Amniotic stem cell (primary cell): ENCODE results near the gene RNGTT.
"Not testable (repeated sequence)": the region's sequence is repeated elsewhere in the genome, so short reads cannot be mapped to it uniquely, and the experiment has no call there.

Experiments
- DNase-seq: peaks from one replicate; lab custom pipeline; 2025; lab: John Stamatoyannopoulos, UW

Gene RNGTT

DNA sequence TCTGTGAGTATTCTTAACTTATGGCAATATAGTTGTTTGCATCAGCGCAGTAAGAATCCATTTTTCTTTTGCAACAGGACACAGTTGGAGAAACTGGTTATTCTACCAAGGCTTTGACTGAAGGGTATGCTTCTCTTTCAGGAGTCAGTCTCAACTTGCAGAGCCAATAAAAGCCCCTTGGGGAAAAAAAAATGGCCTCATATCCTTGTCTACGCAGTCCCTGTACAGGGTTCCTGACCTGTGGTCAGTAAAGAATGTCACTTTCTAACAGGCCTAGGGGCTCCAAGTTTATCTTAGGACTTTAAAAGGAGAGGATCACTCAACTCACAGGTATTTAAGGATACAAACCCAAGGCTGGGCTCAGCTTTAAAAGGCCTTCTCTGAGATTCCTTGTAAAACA is 6.9 kb upstream of the RNGTT start:
- DNase-seq = no peak

DNA sequence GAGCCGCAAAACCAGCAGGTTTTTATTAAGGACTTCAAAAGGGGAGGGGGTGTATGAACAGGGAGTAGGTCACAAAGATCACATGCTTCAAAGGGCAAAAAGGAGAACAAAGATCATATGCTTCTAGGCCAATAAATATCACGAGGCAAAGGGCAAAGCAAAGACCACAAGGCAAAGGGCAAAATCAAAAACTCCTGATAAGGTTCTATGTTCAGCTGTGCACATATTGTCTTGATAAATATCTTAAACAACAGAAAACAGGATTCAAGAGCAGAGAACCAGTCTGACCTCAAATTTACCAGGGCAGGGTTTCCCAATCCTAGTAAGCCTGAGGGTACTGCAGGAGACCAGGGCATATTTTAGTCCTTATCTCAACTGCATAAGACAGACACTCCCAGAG is 5.8 kb upstream of the RNGTT start:
- not testable (repeated sequence) for DNase-seq

DNA sequence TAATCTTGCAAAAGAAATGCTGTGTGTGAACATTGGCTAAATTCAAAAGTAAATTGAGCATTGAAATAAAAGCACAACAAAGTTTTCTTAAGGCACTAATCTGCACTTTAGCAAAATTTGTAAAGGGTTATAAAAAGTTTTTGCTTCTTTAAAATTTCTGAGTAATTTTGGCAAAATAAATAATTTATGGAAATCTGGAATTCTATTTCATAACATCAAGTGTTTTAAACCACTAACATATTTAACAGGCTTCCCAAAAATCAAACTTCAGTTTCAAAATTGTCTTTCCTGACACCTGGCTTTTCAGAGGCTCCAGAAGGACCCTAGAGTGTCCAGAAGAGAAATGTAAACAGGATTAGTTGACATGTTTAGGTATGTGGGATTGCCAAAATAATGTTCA is 4.5 kb upstream of the RNGTT start:
- DNase-seq = no peak

DNA sequence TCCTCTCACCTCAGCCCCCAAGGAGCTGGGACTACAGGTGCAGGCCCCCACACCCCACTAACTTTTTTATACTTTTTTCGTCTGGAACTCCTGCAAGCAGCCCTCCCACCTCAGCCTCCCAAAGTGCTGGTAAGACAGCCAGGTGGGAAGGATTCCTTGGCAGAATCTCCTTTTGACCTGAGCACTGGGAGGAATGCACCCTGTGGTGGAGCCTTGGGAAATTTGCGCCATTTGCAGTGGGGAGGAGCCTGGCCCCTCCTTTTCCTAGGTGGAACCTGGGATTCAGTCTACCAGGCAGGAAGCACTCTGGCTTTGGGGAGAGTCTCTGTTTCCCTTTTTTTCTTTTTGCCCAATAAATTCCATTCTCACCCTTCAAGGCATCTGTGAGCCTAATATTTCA is 2.3 kb upstream of the RNGTT start:
- DNase-seq = no peak

DNA sequence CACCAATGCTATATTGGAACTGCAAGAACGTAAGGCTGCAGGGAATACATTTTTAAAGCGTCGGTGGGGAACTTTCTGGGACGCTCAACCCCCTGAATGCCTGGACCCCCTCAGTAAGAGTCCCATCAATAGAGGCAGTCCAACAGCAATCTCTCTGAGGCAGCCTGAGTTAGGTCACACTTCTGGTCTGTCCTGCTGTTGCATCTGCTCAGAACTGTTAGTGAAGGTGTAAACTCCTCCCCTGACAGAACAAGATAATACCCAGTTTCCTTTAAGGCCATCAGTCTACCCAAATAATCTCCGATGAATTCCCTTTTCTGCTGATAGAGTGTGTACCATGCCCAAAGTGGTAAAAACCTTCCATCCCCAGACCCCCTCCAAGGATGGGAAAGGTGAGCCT is 1.1 kb upstream of the RNGTT start:
- no peak for DNase-seq

DNA sequence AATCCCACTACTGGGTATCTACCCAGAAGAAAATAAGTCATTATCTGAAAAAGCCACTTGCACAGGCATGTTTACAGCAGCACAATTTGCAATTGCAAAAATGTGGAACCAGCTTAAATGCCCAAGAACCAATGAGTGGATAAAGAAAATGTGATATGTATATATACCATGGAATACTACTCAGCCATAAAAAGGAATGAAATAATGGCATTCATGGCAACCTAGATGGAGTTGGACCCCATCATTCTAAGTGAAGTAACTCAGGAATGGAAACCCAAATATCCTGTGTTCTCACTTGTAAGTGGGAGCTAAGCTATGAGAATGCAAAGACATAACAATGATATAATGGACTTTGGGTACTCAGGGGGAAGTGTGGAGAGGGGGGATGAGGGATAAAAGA is 4.6 kb downstream of the RNGTT start:
- DNase-seq = no peak

DNA sequence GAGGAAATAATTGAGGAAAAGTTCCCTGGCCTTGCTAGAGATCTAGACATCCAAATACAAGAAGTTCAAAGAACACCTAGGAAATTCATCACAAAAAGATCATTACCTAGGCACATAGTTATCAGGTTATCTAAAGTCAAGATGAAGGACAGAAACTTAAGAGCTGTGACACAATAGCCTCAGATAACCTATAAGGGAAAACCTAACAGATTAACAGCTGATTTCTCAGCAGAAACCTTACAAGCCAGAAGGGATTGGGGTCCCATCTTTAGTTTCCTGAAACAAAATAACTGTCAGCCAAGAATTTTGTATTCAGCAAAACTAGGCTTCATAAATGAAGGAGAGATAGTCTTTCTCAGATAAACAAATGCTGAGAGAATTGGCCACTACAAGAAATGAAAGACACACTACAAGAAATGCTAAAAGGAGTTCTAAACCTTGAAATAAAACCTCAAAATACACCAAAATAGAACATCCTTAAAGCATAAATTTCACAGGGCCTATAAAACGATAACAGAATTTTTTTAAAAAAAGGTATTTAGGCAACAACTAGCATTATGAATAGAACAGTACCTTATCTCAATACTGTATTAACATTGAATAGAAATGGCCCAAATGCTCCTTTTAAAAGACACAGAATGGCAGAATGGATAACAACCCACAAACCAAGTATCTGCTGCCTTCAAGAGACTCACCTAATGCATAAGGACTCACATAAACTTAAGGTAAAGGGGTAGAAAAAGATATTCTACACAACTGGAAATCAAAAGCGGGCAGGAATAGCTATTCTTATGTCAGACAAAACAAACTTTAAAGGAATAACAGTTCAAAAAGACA is 9.7 kb downstream of the RNGTT start:
- DNase-seq = no peak

DNA sequence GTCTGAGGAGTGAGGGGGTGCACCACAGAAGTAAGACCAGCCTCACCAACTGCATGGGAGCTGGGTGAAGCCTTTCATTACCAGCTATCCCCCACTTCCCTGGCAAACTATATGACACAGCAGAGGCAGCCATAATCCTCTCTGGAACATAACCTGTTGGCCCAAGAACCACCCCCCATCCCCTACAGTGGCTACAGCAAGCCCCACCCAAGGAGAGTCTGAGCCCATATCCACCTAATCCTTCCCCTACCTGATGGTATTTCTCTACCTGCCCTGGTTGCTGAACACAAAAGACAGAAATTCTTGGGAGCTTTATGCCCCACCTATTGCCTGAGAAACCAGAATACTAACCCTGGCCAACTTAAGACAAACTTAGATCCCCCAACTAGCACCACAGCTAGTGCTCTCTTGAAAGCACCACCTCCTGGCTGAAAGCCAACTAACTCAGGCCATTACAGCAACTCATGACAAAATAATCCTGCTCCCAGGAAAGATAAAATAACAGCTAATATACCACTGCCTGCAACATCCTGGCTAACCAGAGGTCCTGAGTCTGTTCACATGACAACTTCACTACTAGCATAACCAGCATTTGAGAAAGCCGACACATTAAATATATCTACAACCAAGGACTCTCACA is 11.2 kb downstream of the RNGTT start:
- no peak for DNase-seq

DNA sequence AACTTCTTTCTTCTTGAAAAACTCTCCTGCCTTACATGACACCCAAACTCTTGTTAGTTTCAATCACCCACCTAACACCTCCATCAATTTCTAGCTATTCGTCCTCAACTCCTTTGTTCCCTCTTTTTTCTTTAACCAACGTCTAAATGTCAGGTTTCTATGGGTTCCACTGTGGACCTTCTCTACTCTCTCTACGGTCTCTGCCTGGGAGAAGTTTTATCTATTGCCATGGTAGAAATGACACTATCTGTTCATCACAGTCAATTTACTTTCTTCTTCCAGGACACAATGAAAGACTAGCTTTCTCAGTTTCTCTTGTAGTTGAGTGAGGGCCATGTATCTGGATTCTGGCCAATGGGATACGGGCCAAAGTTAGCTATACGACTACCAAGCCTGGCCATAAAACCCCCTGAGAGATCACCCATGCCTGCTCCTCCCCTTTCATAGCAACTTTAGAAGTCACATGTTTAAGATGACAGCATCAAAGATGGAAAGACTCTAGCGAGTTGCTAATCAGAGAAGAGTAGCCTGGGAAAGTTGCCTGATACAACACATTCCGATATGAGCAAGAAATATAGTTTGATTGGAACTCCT is 17.9 kb downstream of the RNGTT start:
- no peak for DNase-seq

DNA sequence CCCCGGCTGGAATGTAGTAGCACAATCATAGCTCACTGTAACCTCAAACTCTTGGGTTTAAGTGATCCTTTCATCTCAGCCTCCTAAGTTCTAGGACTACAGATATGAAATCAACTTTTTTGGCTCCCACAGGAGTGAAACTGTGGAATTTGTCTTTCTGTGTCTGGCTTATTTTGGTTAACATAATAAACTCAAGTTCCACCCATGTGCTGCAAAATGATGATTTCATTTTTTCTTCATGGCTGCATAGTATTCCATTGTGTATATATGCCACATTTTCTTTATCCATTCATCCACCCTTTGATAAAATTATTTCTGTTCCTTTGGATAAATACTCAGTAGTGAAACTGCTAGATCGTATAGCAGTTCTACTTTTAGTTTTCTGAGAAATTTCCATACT is 29.9 kb downstream of the RNGTT start:
- no peak for DNase-seq

DNA sequence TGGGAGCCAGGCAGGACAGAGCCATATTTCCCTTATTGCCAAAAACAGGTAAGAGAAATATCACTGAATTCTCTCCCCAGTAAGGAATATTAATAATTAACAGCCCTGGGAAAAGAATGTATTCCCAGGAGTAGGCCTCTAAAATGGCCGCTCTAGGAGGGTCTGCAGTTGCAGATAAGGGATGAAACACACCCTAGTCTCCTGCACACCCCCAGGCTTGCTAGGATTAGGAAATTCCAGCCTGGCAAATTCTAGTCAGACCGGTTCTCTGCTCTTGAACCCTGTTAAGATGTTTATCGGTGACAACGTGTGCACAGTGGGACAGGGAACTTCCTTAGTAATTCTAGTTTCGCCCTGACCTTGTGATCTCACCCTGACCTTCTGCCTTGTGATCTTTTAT is 31.4 kb downstream of the RNGTT start:
- not testable (repeated sequence) for DNase-seq

DNA sequence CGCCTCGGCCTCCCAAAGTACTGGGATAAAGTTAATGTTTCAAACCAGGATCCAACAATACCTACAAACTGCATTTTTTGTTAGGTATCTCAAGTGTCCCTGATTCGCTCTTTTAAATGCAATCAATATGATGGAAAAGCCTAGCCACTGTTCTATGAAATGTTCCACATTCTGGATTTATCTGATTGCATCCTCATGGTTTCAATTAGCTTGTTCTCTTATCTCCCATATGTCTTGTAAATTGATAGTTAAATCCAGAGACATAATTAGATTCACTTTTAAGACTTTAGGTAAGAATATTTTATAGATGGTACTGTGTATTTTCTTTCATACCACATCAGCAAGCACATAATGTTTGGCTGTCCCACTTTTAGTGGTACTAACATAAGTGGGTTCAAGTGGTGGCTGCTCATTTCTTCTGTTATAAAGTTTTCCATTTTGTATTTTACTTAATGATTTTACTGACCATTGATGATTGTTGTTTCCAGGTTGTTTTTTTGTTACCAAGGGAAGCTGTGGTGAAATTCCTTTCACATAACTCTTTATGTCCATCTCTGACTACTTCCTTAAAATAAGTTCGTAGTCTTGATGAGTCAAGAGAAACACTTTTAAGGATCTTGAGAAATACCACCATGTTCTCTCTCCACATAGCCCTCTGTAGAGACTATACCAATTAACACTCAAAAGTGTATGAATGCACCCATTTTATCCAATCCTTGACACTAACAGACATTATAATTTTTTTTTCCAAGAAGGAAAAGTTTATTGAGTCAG is 40.5 kb downstream of the RNGTT start:
- no peak for DNase-seq

DNA sequence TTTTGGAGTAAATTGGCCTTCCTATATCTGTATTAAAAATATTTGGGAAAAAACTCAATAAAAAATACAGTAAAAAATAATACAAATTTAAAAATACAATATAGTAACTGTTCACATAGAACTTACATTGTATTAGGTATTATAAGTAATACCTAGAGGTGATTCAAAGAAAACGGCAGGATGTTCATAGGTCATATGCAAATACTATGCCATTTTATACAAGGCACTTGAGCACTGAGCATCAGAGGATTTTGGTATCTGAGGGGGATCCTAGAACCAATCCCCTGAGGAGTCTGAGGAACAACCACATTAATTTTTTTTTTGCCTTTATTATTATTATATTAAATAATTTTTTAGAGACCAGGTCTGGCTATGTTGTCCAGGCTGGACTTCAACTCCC is 41.7 kb downstream of the RNGTT start:
- DNase-seq = no peak

DNA sequence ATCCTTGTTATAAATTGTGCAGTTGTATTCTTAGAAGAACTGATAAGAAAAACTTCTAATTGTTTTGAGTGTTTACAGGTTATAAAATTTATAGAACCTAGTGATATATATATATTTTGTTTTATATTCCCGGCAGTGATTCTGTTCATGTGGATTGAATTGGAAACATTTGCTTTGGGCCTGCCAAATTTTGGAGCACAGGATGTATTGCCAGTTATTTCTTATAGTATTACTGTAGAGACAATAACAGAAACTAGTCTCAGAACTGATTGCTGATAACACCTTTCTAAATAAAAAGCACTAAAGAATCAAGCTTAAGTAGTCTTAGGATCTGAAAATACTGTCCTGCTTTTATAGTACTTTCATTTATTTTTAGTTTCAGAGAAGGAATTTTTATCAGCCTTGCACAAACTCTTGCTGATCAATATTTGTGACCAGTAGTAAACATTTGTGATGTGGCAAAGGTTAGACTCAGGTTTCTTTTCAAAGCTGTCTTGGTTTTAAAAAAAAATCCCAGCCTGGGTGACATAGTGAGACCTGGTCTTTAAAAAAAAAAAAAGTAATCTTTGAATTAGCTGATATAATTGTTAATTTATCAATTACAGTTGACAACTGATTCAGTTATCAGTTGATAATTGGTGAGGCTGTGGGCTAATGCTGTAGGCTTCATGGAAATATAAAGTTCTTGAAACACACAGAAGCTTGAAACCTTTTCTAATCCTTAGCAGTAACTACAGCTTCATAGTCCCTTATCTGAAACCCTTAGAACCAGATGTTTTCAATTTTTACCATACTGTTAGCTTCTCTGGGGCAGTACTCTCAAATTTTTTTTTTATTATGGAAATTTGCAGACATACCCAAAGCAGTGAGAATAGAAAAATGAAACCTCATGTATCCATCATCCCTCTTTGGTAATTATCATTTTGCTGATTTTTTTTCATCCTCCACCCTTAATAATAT is 42.4 kb downstream of the RNGTT start:
- DNase-seq = no peak

DNA sequence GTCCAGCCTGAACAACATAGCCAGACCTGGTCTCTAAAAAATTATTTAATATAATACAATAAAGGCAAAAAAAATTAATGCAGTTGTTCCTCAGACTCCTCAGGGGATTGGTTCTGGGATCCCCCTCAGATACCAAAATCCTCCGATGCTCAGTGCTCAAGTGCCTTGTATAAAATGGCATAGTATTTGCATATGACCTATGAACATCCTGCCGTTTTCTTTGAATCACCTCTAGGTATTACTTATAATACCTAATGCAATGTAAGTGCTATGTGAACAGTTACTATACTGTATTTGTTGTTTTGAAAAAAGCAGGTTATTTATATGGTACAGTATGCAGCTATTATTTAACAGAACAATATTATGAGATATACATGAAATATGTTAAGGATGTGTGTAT is 43.3 kb downstream of the RNGTT start:
- no peak for DNase-seq

DNA sequence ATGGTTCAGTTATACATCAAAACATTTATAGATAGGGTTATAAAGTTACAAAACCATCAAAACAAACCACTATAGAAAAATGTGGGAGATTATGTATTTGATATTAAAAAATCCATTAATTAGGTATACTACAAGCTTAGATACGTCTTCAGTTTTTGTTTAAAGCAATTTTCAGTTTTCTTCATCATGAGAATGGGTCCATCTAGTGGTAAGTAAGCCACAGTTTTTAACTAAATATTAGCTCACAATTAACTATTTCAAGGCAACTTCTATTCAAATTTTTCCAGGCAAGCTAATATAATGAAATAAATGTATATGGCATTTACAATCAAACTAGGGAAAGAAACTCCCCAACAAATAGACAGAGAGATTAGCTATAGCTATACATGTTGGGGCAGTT is 44.4 kb downstream of the RNGTT start:
- no peak for DNase-seq

DNA sequence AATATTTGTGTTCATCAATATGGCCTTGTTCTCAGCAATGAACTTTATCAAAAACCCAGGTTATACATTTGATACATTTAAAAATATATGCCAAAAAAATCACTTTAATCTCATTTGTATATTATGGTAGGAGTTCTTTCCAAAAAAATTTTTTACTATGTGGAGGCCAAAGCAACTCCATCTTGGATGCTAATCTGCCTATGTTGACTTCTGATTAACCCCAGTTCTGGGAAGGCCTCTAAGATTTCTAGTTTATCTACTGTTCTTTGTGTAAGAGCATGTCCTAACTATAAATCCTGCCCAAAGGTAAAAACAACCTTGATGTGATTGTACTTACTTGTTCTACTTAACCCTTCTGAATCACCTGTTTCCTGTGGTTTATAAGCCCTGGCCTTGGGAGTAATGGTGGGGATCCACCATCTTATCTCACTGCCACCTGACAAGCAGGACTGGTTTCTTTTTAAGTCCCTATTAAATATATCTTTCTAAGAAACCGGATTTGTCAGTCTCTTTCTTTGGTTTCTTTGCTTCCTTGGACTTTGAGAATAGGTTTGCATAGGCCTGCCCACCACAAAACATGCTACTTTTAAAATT is 46.7 kb downstream of the RNGTT start:
- DNase-seq = no peak

DNA sequence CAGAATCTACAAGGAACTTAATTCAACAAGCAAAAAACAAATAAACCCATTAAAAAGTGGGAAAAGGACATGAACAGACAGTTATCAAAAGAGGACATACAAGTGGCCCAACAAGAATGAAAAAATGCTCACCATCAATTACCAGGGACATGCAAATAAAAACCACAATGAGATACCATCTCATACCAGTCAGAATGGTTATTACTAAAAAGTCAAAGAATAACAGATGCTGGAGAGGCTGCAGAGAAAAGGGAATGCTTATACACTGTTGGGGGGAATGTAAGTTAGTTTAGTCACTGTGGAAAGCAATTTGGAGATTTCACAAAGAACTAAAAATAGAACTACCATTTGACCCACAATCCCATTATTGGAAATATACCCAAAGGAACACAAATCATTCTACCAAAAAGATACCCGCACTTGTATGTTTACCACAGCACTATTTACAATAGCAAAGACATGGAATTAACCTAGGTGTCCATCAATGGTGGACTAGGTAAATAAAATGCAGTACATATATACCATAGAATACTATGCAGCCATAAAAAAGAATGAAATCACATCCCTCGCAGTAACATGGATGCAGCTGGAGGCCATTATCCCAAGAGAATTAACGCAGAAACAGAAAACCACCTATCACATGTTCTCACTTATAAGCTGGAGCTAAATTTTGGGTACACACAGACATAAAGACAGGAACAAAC is 48.4 kb downstream of the RNGTT start:
- DNase-seq = no peak

DNA sequence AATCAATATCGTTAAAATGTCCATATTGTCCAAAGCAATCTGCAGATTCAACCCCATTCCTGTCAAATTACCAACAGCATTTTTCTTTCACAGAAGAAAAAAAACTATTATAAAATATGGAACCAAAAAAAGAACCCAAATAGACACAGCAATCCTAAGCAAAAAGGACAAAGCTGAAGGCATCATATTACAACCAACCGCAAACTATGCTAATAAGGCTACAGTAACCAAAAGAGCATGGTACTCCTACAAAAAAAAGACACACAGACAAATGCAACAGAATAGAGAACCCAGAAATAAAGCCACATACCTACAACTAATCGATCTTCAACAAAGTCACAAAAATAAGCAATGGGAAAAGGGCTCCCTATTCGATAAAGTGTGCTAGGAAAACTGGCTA is 49.2 kb downstream of the RNGTT start:
- DNase-seq = no peak

DNA sequence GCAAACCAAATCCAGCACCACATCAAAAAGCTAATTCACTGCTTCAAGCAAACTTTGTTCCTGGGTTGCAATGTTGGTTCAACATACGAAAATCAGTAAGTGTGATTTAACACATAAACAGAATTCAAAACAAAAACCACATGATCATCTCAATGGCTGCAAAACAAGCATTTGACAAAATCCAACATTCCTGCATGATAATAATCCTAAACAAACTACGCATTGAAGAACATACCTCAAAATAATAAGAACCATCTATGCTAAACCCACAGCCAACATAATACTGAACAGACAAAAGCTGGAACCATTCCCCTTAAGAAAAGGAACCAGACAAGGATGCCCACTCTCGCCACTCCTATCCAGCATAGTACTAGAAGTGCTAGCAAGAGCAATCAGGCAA is 49.9 kb downstream of the RNGTT start:
- DNase-seq = no peak
